Effector memory CD4-positive, alpha-beta T cell (primary cell): ENCODE data around the gene LCN9.

Experiments
- DNase-seq, 3 donors: peaks; one replicate each; pipeline ENCODE4 v3.0.0-alpha.2; 2020
- H3K27ac ChIP-seq: 2 replicates; pipeline ENCODE4 v1.7.0; 2013; ENCODE audit warnings: mild to moderate bottlenecking, low read length, moderate library complexity; ENCODE audit not compliant: insufficient read depth, poor library complexity, severe bottlenecking
- H3K27me3 ChIP-seq: replicated peaks from 2 replicates; pipeline ENCODE4 v1.7.0; 2013; ENCODE audit warnings: mild to moderate bottlenecking, low read length; ENCODE audit not compliant: insufficient read depth, control insufficient read depth, poor library complexity, severe bottlenecking
- H3K36me3 ChIP-seq: 2 replicates; pipeline ENCODE4 v1.7.0; 2013; ENCODE audit warnings: mild to moderate bottlenecking, low read length, moderate library complexity; ENCODE audit not compliant: control insufficient read depth, insufficient read depth
- H3K4me1 ChIP-seq: 2 replicates; pipeline ENCODE4 v1.7.0; 2013; ENCODE audit warnings: low read length, mild to moderate bottlenecking; ENCODE audit not compliant: control insufficient read depth, insufficient read depth, poor library complexity, severe bottlenecking
- H3K4me3 ChIP-seq: 2 replicates; pipeline ENCODE4 v1.7.0; 2013; ENCODE audit warnings: low read length, low read depth, mild to moderate bottlenecking; ENCODE audit not compliant: insufficient read depth, poor library complexity, severe bottlenecking
- H3K9me3 ChIP-seq: 2 replicates; pipeline ENCODE4 v1.7.0; 2013; ENCODE audit warnings: mild to moderate bottlenecking, low read length, moderate library complexity; ENCODE audit not compliant: control insufficient read depth
- total RNA-seq, 3 donors: gene quantifications; one replicate each; lab custom pipeline; 2026; lab: John Stamatoyannopoulos, UW

LCN9 gene
- total RNA-seq, result 0 reads per million in 3 donors

- H3K27me3 ChIP-seq, result no peaks in the 10 kb centered on the region
- no peak within 1 kb of the TSS for H3K27ac ChIP-seq
- H3K9me3 ChIP-seq, result no peaks in the 10 kb centered on the region
- no peak for DNase-seq
- no peak within 1 kb of the TSS for H3K4me3 ChIP-seq
- H3K4me1 ChIP-seq, result no peaks in the 10 kb centered on the region
- H3K36me3 ChIP-seq, result no peaks in the 10 kb centered on the region
These were observed at the start of gene LCN9 for GRCh38 chr9:135662758-135663450. Gene LCN9, plus strand, starts transcription at chr9:135663309. Its CDS starts 13 bp downstream, at chr9:135663322.

- H3K36me3 ChIP-seq, result no peaks in the 10 kb centered on the region
- no peak overlapping the region for H3K27ac ChIP-seq
- no peaks in the 10 kb centered on the region for H3K27me3 ChIP-seq
- H3K4me1 ChIP-seq, result no peaks in the 10 kb centered on the region
- H3K9me3 ChIP-seq, result no peaks in the 10 kb centered on the region
- no peak overlapping the region for H3K4me3 ChIP-seq
- no peak for DNase-seq
These were observed 48.9 kb upstream of the LCN9 start for GRCh38 chr9:135613946-135614805.

- H3K27me3 ChIP-seq, result no peaks in the 10 kb centered on the region
- no peak overlapping the region for H3K4me3 ChIP-seq
- no peaks in the 10 kb centered on the region for H3K9me3 ChIP-seq
- H3K27ac ChIP-seq, result no peak overlapping the region
- H3K36me3 ChIP-seq, result no peaks in the 10 kb centered on the region
- no peaks in the 10 kb centered on the region for H3K4me1 ChIP-seq
- no peak for DNase-seq
These were observed 48.1 kb upstream of the LCN9 start for GRCh38 chr9:135614821-135615665.

GRCh38 chr9:135615666-135616618, 47.2 kb upstream of the LCN9 start:
- H3K4me3 ChIP-seq, result no peak overlapping the region
- no peaks in the 10 kb centered on the region for H3K9me3 ChIP-seq
- H3K36me3 ChIP-seq, result no peaks in the 10 kb centered on the region
- H3K27ac ChIP-seq, result no peak overlapping the region
- no peak for DNase-seq
- H3K27me3 ChIP-seq, result no peaks in the 10 kb centered on the region
- no peaks in the 10 kb centered on the region for H3K4me1 ChIP-seq

GRCh38 chr9:135616619-135617537, 46.2 kb upstream of the LCN9 start:
- Histone ChIP-seq H3K27ac (no peak overlapping the region), H3K36me3 (no peaks in the 10 kb centered on the region), H3K9me3 (no peaks in the 10 kb centered on the region), H3K4me1 (no peaks in the 10 kb centered on the region), H3K4me3 (no peak overlapping the region), H3K27me3 (no peaks in the 10 kb centered on the region)
- DNase-seq, result no peak

GRCh38 chr9:135617538-135617900, 45.6 kb upstream of the LCN9 start:
- Histone ChIP-seq H3K27ac (no peak overlapping the region), H3K4me1 (no peaks in the 10 kb centered on the region), H3K4me3 (no peak overlapping the region), H3K36me3 (no peaks in the 10 kb centered on the region), H3K9me3 (no peaks in the 10 kb centered on the region), H3K27me3 (no peaks in the 10 kb centered on the region)
- DNase-seq, result no peak

GRCh38 chr9:135617991-135618411, 45.1 kb upstream of the LCN9 start:
- no peak for DNase-seq
- Histone ChIP-seq H3K4me3 (no peak overlapping the region), H3K36me3 (no peaks in the 10 kb centered on the region), H3K27me3 (no peaks in the 10 kb centered on the region), H3K27ac (no peak overlapping the region), H3K9me3 (no peaks in the 10 kb centered on the region), H3K4me1 (no peaks in the 10 kb centered on the region)

- Histone ChIP-seq H3K4me3 (no peak overlapping the region), H3K9me3 (no peaks in the 10 kb centered on the region), H3K4me1 (no peaks in the 10 kb centered on the region), H3K27ac (no peak overlapping the region), H3K27me3 (no peaks in the 10 kb centered on the region), H3K36me3 (no peaks in the 10 kb centered on the region)
- no peak for DNase-seq
These were observed 44.1 kb upstream of the LCN9 start for GRCh38 chr9:135618866-135619598.
